ENCODE data around the gene GPS2. TPM values are rescaled to one million over a fixed set of nuclear protein-coding genes. Genes with fewer than 3 reads are reported as not detected.

Gene GPS2
- total and polyA plus RNA-seq, 10 of the 15 experiments (the other 5 are each of a cell fraction or from before 2014, with no cell fraction given), result 10.2 to 96.4 (median 42.5) TPM

- no peak for TF ChIP-seq ZBTB33 (IDR thresholded peaks at IDR 0.05)
- TF ChIP-seq CHD1 (IDR thresholded peaks at IDR 0.05; ENCODE audit: low read depth, low read length), result no peak
- no peak for TF ChIP-seq HDGF (IDR thresholded peaks at IDR 0.05)
- no peak for TF ChIP-seq ASH2L (IDR thresholded peaks at IDR 0.05; ENCODE audit: borderline replicate concordance, low read depth)
- no peak for TF ChIP-seq ZZZ3 (IDR thresholded peaks at IDR 0.05; ENCODE audit: control insufficient read depth, insufficient read length, low read depth)
- no peak for TF ChIP-seq IRF5 (IDR thresholded peaks at IDR 0.05; ENCODE audit: borderline replicate concordance)
- TF ChIP-seq ZSCAN29 (IDR thresholded peaks at IDR 0.05), result no peak
- TF ChIP-seq BRCA1 (IDR thresholded peaks at IDR 0.05; ENCODE audit: low read depth, low read length), result no peak
- TF ChIP-seq ELK1 (IDR thresholded peaks at IDR 0.05; ENCODE audit: low read depth, low read length), result no peak
- no peak for TF ChIP-seq JUND (IDR thresholded peaks at IDR 0.05; ENCODE audit: low read depth, low read length)
- TF ChIP-seq PAX8 (IDR thresholded peaks at IDR 0.05), result no peak
- no peak for TF ChIP-seq RELA (IDR thresholded peaks at IDR 0.05; ENCODE audit: borderline replicate concordance, partially characterized antibody)
- no peak for TF ChIP-seq SMARCA5 (IDR thresholded peaks at IDR 0.05)
- peak; percentile 92 for TF ChIP-seq POLR2AphosphoS5 (IDR thresholded peaks at IDR 0.05; ENCODE audit: low read length)
- no peak for TF ChIP-seq ZNF384 (IDR thresholded peaks at IDR 0.05; ENCODE audit: borderline replicate concordance, low read depth, low read length)
- TF ChIP-seq CEBPB (IDR thresholded peaks at IDR 0.05; ENCODE audit: borderline replicate concordance in 1 of 2, low read depth in 2 of 2, low read length in 2 of 2), result no peak
- TF ChIP-seq CTCF (IDR thresholded peaks at IDR 0.05 in 2 of 3, conservative IDR thresholded peaks at IDR 0.05 in 1 of 3; ENCODE audit: control insufficient read depth in 2 of 3, extremely low read depth in 1 of 3, insufficient read depth in 1 of 3, low read depth in 3 of 3, low read length in 3 of 3), result peak in 2 of 3 experiments; percentile 27 to 28; a peak in 2 of 6 replicates
- TF ChIP-seq ZNF687 (IDR thresholded peaks at IDR 0.05), result no peak
- TF ChIP-seq POU2F2 (IDR thresholded peaks at IDR 0.05; ENCODE audit: borderline replicate concordance, low read depth, low read length), result peak; percentile 55; the same call in 1 of the 3 replicates
Measured at GRCh38 chr17:7313088-7313889, 1.9 kb downstream of the GPS2 start (continued).

Measured in GM12878 (cell line).